NCI-H2227 (cell line): ENCODE measurements around the gene LLGL2.

Experiments used
- DNase-seq: peaks from one replicate; lab custom pipeline; 2025; ENCODE audit not compliant: unreplicated experiment; lab: John Stamatoyannopoulos, UW

Gene LLGL2

DNA sequence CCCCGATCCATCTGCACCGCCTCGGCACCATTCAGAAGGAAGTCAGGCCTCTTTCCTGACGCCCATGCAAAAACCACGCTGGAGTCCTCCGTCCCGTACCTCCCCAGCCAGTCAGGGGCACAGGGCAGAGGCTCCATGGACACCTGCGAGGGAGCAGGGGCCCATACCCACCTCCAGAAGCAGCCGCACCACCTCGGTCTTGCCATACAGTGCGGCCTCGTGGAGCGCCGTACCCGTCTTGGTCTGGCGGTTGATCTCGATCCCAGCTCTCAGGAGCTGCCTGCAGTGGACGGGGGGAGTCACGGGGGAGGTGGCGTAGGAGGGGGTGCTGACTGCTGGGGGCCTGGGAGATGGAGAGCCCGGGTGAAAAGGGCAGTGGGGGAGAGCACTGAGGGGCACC is 19.4 kb upstream of the LLGL2 start:
- DNase-seq = no peak

DNA sequence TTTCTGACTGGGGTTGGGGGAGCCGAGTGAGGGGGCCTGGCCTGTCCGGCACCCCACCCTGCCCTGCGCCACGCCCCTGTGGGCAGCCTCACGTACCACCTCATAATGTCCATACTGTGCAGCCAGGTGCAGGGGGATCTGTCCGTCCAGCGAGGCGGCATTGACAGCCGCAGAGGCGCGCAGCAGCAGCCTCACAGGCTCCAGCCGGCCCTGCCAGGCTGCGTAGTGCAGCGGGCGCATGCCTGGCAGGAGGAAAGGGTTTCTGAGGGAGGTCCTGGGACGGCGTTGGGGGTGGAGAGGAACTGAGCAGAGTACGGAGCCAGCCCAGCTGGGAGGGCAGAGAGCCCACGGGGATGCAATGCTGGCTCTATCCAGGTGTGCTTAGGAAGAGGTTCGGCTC is 18.6 kb upstream of the LLGL2 start:
- DNase-seq = no peak

GRCh38 chr17:75507733-75508719 is 17.5 kb upstream of the LLGL2 start:
- no peak for DNase-seq

GRCh38 chr17:75508931-75509361 is 16.6 kb upstream of the LLGL2 start:
- no peak for DNase-seq

GRCh38 chr17:75509528-75510258 is 15.8 kb upstream of the LLGL2 start:
- no peak for DNase-seq

DNA sequence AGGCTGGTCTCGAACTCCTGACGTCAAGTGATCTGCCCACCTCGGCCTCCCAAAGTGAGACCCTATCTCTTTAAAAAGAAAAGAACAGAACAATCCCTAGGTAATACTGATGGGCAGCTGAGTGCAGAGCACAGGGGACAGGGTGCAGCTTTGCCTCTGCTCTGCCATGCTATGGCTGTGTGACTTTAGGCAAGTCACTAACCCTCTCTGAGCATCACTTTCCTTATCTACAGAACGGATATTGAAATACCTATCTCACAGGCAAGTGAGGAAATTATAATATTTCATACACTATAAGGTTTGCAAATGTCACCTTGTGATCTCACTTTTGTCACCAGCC is 14.3 kb upstream of the LLGL2 start:
- no peak for DNase-seq

DNA sequence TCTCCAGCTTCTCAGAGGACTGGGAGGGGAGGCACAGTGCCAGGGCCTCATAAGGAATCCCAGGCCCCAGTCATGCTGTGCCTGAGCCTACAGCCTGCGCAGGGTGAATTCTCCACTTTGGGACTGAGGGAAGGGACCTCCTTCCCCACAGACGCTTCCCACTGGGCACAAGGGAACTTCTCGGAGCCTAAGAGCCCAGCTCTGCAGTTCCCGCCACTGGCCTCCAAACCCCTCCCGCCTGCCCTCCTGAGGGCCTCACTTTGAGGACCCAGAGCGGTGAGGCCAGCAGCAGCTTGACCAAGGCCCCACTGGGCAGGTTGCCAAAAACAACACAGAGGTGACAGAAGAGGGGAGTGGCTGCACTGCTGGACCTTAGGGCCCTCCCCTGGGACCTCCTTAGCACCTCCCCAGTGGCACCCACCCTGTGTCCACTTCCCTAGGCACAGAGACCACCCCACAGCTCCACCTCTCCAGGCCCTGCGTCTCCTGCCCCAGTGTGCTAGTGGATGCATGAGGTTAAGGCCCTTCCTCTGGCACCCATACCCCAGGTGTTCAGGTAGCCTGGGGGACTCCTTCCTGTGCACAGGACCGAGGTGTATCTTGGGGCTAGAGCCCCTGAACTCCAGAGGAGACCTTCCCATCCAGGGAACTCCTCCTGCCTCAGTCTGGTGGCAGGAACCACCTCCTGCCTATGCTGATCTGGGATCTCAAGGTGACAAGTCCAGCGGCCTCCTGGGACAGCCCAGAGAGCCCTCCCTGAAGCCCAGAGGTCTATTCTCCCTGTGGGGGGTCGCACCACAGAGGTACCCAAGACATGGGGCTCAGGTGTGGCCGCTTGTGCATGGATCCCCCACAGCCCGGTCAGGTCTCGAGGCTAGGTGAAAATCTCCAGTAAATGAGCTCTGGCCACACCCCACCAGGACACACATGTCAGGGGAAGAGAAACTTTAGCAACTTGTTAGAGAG is 13.6 kb upstream of the LLGL2 start:
- DNase-seq = no peak

GRCh38 chr17:75512926-75513640 is 12.4 kb upstream of the LLGL2 start:
- no peak for DNase-seq

GRCh38 chr17:75513641-75514000 is 11.9 kb upstream of the LLGL2 start:
- DNase-seq = no peak

DNA sequence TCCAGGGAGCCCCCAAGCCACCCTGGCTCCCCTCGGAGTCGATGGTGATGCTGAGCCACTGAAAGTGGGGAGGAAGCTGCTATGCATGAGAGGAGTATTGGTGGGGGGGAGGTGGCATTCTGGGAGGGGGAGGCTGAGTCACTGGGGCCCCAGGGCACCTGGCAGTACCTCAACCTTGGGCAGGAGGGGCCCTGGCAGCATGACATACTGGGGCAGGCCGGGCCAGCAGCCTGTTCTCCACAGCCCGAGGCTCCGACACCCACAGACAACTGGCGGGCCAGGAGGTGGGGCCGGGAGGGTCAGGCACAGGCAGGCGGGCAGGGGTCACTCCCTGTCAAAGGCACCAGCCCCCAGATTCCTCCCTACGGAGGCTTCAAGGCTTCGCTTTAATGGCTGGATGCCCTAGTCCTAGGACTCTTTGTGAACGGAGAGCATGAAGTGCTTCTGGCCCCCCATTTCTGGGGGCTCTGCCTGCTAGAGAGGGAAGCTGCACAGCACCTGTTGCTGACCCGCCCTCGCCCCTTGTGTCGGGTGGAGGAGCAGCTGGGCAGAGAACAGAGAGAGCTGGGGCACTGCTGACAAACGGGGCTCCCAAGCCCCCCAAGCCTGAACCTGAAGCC is 11.1 kb upstream of the LLGL2 start:
- no peak for DNase-seq

DNA sequence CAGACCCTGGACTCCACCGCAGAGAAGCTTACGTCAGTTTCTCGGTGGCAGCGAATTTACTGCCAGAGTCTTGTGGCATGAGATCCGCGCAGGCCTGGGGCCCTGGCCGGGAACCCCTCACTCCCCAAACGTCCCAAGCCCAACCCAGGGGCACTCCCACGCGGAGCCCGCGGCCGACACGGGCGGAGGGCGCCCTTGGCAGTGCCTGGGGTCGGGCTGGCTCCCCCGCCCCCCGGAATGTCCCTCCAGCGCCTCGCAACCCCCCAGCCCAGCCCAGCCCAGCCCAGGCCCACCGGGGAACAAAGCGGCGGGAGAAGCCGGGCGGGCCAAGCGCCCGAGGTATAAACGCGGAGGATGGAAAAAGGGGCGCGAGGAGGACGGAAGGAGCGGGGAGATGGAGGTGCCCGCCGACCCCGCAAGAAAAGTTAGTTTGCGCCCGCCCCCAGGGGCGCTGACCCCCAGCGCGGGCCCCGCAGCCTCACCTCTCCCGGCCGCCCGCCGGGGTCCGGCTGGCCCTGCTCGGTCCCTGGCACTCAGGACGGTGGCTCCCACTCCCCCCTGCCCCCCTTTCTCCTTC is 10.5 kb upstream of the LLGL2 start:
- DNase-seq = peak; percentile 54

DNA sequence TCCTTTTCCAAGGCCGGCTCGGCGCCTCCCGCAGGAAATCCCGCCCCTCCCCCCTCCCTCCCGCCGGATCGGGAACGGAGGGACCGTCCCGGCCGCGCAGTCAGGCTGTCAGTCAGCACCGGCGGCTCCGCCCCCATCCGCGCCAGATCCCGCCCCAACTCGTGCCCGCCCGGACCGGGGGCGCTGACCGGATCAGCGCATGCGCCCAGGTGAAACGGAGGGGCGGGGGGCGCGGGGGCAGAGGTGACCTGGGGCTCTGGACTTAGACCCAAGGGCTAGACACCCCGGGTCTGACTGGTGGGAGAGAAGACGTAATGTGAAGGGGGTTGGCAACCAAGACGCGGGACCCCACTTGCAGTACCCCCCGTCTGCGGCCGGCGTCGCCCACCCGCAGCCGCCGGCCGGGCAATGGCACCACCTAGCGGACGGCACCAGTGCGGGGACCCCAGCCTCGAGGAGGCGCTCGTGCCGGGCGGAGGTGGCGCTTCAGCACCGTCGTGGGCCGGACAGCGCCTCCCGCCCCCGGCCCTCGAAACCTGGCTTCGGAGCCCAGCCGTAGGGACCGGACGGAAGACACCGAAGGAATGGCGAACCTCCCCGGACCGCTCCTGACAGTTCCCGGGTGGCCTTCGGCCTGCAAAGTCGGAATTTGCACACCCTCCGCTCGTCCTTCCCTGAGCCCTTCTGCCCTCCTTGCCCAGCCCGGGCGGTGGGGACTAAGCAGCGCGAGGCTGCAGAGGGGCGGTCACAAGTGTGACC is 9.8 kb upstream of the LLGL2 start, which contains the start of gene CASKIN2:
CASKIN2 (minus strand) TSS at position 42 of the 759 bp plus-strand sequence. CDS start 1,733 bp downstream, outside the sequence.
- peak; percentile 95 for DNase-seq

DNA sequence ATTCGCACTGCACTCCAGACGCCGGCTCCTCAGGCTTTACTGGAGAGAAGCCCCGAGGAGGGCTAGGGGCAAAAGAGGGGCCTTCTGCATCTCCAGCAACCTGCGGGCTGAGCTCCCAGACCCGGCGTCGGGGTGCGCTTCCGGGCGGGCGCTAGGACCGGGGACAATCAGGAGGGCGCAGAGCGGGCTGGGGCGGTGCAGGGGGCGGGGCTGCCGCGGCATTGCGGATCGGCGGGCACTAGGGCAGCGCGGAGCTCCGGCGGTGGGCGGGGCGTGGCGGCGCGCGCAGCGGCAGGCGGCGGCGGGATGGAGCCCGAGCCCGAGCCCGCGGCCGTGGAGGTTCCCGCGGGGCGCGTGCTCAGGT is 9.3 kb upstream of the LLGL2 start, which contains the start of gene TSEN54:
TSEN54 (plus strand) TSS at position 274 of the 364 bp plus-strand sequence; CDS start at position 307, 33 bp downstream.
- peak; percentile 93 for DNase-seq

DNA sequence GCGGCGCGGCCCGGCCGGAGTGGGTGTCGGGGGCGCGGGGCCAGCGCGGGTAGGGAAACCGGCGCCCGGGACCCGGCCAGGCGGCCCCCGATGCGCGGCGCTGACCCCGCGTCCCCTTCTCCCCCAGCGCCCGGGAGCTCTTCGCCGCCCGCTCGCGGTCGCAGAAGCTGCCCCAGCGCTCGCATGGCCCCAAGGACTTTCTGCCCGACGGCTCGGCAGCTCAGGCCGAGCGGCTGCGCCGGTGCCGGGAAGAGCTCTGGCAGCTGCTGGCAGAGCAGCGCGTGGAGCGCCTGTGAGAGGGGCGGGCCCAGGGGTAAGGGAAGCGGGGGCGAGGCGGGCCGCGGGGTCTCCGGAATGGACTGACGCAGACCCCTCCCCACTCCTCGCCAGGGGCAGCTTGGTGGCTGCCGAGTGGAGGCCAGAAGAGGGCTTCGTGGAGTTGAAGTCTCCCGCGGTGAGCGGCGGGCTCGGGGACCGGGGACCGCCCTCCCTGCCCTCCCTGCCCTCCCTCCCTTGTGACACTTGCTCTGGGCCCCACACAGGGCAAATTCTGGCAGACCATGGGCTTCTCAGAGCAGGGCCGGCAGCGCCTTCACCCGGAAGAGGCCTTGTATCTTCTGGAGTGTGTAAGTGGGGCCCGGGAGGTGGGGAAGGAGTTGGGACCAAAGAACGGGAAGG is 8.7 kb upstream of the LLGL2 start:
- DNase-seq = peak; percentile 68

DNA sequence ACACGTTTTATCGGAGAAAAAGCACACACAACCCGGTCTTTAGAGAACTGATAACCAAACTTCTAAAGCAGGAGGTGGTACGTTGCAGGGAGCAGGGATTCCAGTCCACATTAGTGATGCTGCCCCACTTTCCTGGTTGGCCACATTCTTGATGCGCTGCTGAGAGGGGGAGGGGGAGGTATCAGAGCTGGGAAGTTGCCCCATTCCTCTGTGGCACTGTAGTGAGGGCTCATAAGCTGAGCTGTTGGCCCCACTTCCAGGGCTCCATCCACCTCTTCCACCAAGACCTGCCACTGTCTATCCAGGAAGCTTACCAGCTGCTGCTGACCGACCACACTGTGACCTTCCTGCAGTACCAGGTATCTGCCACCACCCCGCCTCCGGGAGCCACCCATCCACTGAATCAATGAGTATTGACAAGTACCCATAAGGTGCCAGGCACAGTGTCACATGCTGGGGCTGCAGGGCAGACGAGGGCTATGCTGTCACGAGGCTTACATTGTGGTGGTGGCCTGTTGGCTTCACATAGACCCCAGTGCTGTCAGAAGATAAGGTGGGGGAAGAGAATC is 8.1 kb upstream of the LLGL2 start:
- no peak for DNase-seq

DNA sequence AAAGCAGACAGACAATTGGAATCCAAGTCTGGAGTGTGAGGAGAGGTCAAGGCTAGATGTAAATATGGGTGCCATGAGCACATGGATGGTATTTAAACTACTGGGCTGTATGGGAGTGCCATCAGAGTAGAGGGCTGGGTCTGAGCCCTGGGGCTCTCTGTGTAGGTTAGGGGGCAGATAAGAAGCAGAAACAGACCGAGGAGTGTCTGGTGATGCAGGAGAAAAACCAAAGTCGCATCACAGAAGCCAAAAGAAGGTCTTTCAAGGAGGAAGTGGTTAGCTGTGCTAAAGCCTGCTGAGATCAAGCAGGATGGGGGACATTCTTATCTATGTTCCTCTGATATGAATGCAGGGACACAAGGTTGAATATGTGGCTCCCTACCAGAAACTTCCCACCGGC is 7.3 kb upstream of the LLGL2 start:
- no peak for DNase-seq

GRCh38 chr17:75518983-75519537 is 6.4 kb upstream of the LLGL2 start:
- no peak for DNase-seq
